DMS114 treated with DMSO at 0.1 percent for 48 hours (cell line): Measurements from ENCODE around the gene RAB43.
"Not testable (repeated sequence)": the region's sequence is repeated elsewhere in the genome, so short reads cannot be mapped to it uniquely, and the experiment has no call there.

Experiments
- DNase-seq: peaks from one replicate; lab custom pipeline; 2025; ENCODE audit not compliant: unreplicated experiment; lab: John Stamatoyannopoulos, UW

The RAB43 gene

DNA sequence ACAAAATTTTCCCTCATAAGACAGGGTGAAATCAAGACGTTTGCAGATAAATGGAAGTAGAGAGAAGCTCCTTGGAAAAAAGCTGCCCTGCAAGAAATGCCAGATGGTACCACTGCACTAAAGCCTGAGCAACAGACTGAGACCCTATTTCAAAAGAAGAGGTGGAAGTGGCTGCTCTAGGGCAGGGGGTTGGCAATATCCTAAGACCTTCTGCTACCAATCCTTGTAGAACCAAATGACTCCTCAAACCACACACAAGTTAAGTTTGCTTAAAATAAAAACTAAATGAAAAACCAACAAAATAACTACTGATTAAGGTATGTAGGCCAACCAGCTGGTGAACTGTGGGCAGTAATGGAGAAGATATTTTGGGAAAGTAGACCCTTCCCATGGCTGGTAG lies 21.3 kb downstream of the RAB43 start:
- DNase-seq = no peak

DNA sequence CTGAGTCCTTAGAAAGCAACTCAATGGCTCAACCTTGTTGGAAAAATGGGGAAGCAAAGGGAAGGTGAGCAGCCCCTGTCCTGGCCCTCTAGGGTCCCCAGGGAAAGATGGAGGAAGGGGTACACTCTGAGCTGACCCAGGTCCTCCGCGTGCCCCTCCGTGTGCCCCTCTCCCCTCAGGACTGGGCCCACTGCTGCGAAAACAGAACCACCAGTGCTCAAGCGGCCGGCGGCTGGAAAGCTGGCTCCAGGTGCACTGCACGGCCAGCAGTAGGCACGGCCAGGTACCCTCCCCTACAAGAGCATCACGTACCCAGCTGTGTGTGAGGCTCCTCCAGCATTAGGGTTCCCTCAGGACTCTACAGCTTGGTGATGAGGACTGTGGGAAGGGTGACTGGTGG lies 26.3 kb downstream of the RAB43 start:
- no peak for DNase-seq

DNA sequence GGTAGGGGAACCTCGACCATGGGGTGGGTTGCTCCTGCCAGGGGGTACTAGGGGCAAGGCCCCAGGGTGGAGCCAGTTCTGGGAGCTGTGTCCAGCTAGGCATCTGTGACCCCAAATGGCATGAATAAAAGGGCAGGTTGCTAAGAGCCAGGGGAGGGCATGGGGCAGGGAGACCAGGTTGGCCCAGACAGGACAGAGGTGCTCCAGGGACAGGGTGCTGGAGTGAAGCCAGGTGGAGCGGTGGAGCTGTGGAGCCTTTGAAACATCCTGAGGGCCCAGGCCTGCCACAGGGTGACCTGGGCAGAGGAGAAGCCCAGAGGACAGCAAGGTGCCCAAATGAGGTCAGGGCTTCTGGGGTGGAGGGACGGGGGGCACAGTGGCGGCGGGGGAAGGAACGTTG lies 33.3 kb downstream of the RAB43 start:
- not testable (repeated sequence) for DNase-seq

DNA sequence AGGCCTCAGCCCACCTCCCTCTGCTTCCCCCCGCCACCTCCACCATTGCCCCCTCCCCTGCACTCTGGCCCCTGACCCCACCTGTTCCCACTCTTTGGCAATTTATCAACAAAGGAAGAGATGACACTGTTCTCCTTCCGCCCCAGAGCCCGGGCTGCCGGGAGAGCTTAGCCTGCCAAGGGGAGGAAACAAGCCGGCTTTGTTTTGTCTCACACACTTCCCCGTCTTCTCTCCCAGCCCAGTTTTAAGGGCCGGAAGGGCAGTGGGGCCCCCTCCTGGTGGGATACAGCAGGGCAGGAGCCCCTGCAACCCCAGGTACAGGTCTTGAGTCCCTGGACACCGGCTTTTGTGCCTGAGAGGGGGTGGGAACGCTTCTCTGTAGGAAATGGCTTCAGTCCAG lies 33.7 kb downstream of the RAB43 start:
- not testable (repeated sequence) for DNase-seq

DNA sequence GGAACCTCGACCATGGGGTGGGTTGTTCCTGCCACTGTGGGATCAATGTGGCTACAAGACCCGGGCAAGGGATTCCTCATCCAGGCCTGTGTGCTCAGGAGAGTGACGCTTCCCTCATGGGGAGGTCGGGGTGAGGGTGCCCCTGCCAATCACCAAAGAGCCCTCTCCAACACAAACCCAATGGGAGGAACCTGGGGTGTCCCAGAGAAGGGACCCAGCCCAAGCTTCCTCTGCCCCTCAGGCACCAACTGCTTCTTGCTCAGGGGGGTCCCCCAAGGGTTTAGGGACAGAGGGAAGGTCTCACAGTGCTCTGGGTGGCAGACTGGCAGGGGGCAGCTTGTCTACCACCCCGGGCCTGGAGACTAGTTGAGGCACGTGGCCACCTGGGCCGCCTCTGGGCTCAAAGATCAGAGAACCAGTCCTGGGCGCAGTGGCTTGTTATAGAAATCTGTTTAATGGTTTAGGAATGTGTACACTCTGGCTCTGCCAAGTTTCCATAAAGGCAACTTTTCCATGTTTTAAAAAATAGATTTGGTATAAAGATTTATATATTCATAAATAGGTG lies 34.4 kb downstream of the RAB43 start:
- DNase-seq = no peak

DNA sequence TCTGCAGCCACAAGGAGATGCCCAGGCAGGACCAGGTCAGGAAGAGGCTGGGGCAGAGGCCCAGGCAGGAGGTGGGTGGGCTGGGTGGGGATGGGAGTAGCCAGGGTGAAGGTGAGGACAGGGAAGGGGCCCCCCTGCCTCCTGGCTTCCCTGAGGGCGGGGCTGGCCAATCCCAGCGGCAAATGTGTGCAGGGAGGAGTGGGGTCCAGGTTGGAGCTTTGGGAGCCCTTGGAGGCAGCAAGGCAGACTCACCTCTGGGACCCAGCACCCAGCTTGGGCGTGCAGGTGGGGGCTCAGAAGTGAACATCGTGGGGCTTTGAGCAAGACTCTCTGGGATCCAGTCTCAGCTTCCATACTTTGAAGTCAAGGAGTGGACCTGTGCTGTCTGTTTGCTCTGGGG lies 35.8 kb downstream of the RAB43 start:
- DNase-seq = no peak

DNA sequence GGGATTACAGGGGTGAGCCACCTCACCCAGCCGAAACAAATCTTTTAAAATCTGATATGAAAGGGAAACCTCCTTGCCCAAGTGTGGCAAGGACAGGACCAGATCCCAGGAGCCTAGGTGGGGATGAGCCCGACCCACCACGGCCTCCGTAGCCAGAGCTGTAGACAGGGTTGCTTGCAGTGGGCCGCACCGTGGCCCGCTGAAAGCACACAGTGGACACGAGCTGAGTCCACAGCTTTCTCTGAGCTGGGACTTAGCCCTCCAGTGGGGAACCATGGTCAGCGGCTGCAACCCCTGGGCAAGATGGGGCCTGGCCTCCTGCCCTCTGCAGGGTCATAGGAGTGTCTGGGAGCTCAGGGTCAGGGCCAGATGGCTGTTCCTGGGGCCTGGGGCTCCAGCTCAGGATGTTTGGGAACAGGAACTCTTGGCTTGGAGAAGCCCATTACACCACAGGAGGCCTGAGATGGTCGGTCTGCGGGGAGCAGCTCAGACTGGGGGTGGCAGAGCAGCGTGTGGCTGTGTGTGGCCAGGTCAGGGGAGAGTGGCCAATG lies 36.4 kb downstream of the RAB43 start:
- no peak for DNase-seq

DNA sequence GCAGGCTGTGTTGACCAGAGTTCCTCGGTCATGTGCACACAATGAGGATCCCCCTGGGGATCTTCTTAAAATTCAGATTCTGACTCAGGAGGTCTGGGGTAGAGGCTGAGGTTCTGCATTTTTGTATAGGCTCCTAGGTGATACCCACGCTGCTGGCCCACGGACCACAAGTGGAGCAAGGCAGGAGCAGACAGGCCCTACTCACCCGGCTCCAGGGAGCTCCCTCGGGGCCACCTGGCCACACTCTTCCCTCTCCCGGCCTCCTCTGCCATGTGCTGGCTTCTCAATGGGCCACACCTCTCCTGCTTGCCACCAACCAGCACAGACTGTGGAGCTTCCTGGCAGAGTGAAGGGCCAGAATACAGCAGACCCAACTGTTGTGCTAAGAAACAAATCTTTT lies 37.1 kb downstream of the RAB43 start:
- no peak for DNase-seq

DNA sequence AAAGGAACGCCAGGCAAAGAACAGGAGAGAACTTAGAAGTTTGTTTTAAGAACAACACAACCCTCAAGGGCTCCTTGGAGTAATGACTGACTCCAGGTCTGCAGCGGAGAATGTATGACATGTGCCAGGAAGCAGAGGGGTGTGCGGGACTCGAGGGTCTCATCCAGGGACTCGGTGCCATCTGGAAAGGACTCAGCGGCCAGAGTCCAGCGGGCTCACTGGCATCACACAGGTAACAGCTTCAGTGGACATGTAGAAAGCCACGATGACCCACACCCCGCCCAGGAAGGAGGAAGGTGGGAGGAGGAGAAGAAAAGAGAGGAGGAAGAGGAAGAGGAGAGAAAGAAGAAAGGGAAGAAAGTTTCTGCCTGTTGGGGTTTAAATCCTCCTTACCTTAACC lies 39.6 kb downstream of the RAB43 start:
- DNase-seq = no peak

DNA sequence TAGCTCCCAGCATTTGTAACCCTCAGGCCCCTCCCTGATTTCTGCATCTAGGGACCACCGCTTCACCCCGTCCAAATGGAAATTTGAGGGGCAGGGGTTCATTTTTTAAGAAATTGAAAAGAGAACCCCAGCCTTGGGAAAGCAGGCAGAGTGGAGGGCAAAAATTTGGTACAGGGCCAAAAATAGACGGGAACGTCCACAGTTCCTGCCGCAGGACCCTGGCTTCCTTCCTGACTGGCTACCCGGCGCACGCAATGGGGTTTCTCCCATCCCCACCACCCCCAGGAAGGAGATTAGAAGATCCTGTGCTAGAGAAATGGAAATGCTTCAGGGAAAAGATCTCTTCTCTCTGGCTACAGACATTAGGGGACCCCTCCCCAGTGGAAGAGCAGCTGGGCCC lies 40.1 kb downstream of the RAB43 start:
- DNase-seq = no peak

DNA sequence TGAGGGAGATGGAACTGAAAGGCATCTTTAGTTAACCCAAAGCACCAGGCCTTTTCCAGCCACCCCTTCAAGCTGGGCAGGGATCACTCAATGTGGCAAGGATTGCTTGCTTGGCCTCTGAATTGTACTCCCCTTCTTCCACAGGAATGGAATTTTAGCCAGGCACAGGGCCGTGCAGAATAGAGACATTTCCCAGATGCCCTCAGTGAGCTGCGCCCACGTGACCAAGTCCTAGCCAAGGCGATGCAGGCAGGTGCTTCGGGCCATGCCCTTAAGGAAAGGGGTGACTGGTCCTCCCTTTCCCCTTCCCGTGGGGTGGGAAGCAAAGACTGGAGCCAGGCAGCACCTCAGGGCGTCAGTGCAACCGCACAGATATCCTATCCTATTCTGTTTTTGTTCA lies 43.1 kb downstream of the RAB43 start:
- DNase-seq = no peak

DNA sequence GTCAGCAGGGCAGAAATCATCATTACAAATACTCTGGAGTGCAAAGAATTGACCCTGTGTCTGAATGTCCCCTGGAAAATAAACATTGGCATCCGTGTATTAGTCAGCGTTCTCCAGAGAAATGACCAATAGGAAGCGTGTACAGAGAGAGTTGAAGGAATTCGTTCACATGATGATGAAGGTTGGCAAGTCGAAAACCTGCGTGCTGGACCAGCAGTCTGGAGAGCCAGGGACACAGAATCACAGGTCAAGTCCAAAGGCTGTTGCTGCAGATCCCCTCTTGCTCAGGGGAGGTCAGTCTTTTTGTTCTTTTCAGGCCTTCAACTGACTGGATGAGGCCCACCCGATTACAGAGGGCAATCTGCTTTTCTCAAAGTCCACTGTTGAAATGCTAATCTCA lies 44.4 kb downstream of the RAB43 start:
- DNase-seq = no peak

DNA sequence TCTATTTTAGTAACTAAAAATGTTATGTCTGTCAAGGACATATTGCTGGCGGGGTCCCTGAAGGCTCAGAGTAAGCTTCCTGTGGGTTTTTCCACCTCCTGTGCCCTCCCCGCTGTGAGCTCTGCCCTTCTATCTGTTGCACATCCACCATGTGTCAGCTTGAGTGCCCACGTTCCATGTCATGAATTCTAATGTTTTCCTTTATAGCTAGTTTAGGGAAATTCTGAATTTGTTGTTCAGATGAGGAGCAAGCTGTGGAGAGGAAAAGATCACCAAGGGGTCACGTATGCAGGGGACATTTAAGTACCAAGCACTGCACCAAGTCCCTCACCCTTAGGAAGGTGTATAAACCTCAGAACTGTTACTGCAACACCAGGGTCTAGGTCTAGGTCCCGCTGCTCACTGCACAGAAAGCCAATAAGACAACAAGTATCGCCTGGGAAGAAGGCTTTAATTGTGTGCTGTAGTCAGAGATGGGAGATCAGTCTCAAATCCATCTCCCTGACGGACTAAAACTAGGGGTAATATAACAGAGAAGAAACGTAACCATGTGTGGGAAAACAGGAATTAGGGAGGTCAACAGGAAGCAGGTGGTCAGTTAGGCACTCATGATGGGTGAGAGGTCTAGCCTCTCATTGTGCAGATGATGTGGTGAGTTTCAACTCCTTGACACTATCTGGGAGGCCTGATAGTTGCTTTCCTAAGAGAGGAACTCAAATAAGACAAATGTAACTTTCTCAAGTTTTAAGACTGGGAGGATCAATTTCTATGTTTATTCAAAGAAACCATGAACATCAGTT lies 51.3 kb downstream of the RAB43 start:
- no peak for DNase-seq

DNA sequence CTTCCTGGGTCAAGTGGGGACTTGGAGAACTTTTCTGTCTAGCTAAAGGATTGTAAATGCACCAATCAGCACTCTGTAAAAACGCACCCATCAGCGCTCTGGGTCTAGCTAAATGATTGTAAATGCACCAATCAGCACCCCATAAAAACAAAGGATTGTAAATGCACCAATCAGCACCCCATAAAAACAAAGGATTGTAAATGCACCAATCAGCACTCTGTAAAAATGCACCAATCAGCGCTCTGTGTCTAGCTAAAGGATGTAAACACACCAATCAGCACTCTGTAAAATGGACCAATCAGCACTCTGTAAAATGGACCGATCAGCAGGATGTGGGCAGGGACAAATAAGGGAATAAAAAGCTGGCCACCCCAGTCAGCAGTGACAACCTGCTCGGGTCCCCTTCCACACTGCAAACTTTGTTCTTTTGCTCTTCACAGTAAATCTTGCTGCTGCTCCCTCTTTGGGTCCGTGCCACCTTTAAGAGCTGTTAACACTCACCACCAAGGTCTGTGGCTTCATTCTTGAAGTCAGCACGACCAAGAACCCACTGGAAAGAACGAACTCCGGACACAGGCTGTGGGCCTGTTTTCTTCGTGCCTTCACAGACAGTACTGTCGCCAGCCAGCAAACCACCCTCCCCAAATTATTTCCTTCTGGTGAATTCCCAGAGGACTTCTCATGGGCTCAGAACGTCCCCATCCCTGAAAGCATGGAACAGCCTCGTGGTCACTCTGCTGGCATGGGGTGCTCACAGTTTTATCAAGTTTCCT lies 52.1 kb downstream of the RAB43 start:
- DNase-seq = not testable (repeated sequence)

DNA sequence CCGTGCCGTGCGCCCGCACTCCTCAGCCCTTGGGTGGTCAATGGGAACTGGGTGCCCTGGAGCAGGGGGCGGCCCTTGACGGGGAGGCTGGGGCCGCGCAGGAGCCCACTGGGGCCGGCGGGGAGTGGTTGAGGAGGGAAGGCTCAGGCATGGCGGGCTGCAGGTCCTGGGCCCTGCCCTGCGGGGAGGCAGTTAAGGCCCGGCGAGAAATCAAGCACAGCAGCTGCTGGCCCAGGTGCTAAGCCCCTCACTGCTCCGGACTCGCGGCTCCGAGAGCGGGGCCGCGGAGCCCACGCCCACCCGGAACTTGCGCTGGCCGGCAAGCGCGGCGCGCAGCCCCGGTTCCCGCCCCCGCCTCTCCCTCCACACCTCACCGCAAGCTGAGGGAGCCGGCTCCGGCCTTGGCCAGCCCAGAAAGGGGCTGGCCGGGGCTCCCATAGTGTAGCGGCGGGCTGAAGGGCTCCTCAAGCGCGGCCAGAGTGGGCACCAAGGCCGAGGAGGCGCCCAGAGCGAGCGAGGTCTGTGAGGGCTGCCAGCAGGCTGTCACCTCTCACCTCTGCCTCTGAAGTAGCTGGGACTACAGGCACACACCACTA lies 53.2 kb downstream of the RAB43 start:
- DNase-seq = no peak

DNA sequence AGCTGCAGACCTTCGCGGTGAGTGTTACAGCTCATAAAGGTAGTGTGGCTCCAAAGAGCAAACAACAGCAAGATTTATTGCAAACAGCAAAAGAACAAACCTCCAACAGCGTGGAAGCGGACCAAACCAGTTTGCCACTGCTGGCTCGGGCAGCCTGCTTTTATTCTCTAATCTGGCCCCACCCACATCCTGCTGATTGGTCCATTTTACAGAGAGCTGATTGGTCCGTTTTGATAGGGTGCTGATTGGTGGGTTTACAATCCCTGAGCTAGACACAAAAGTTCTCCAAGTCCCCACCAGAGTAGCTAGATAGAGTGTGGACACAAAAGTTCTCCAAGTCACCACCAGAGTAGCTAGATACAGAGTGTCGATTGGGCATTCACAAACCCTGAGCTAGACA lies 53.9 kb downstream of the RAB43 start:
- not testable (repeated sequence) for DNase-seq

DNA sequence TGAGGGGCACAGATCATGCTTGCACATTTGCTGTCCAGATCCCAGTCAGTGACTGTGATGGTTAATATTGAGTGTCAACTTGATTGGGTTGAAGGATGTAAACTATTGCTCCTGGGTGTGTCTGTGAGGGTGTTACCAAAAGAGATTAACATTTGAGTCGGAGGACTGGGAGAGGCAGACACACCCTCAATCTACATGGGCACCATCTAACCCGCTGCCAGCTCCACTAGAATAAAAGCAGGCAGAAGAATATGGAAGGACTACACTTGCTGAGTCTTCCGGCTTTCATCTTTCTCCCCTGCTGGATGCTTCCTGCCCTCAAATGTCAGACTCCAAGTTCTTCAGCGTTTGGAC lies 55.9 kb downstream of the RAB43 start:
- no peak for DNase-seq

DNA sequence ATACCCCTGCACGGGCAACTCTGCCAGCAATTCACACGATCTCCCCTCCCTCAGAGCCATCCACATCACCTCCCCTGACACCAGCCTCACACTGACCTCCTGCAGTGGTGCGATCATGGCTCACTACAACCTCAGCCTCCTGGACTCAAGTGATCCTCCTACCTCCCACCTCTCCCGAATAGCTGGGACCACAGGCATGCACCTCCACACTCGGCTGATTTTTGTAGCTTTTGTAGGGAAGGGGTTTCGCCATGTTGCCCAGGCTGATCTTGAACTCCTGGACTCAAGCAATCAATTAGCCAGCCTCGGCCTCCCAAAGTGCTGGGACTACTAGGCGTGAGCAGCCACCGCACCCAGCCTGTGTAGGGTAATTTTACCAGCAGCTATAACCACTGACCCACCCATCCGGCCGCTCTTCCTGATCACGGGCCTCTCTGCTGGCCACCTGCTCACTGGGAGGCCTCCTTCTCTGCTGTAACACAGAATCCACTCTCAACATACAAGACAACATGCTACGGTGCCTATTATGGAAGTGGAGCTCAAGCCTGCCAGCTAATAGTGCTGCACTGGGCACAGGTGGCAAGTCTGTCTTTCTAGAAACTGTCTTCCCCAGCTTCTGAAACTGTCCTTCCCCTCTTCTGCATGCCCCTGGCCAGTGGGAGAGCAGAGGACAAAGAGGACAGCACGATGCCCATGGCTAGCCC lies 56.4 kb downstream of the RAB43 start:
- no peak for DNase-seq

DNA sequence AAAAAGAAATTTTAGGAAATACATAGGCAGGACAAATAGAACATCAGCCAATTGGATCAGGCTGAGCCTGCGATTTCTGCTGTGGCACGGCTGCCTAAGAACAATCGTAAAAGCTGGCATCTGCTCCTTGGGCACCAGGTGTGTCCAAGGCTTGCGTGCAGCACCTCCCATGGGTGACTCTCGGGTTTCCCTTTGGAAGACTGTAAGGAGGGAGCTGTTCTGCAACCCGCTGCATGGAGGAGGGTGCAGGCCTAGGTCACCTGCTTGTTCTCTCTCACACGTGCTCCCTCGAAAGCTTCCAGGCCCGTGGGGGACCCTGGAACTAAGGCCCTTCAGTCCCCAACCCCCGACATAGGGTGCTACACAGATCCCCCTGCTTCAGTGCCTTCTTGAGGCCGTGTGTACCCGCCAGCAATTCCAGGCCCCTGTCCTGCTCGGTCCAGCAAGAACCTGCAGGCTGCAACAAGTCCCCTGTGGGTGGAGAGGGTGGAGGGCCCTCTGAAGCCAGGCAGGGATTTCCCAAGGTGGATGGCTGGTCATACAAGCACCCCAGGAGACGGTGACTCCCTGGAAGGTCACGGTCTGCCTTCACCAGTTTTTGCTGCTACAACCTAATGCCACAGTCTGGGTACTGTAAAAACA lies 57.6 kb downstream of the RAB43 start:
- DNase-seq = no peak

DNA sequence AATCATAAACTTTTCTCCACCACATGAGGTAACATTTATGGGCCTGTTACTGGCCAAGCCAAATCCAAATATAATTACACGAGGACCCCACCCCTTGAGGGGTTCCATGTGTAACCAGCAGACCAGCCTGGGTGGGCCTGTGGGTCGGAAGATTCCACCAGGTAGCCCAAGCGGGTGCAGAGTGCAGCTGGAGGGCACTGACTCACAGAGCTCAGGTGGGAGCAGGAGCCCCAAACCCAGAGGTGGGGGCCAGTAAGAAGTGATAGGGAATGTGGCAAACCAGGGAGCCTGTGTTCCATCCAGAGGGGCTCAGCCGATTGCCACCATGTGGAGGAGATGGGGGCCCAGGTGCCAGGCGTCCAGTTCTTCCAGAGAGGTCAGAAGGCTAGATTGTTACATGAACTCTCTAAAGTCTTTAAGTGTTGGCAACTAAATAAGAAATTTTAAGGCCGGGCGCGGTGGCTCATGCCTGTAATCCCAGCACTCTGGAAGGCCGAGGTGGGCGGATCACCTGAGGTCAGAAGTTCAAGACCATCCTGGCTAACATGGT lies 58.4 kb downstream of the RAB43 start:
- DNase-seq = no peak
